Neuronal stem cell (in vitro differentiated cells): ENCODE measurements around the gene UBQLN1.

ENCODE experiments used
- DNase-seq: peaks from one replicate; pipeline ENCODE4 v3.0.0-alpha.2; 2013; ENCODE audit warnings: low spot score
- H2AFZ ChIP-seq: one replicate; pipeline ENCODE4 v1.6.1; 2013; ENCODE audit warnings: mild to moderate bottlenecking, low read length, inconsistent platforms
- H2AK5ac ChIP-seq: 2 replicates; pipeline ENCODE4 v1.6.1; 2013; ENCODE audit warnings: low read depth, mild to moderate bottlenecking, inconsistent platforms, low read length, moderate library complexity, mixed read lengths
- H2BK120ac ChIP-seq: 2 replicates; pipeline ENCODE4 v1.6.1; 2013; ENCODE audit warnings: low read depth, mild to moderate bottlenecking, inconsistent platforms, low read length, moderate library complexity, mixed read lengths
- H2BK12ac ChIP-seq: one replicate; pipeline ENCODE4 v1.6.1; 2013; ENCODE audit warnings: low read length, inconsistent platforms
- H2BK15ac ChIP-seq: 2 replicates; pipeline ENCODE4 v1.6.1; 2013; ENCODE audit warnings: mild to moderate bottlenecking, low read length, inconsistent platforms, mixed read lengths
- H2BK5ac ChIP-seq: one replicate; pipeline ENCODE4 v1.6.1; 2013; ENCODE audit warnings: inconsistent platforms, mild to moderate bottlenecking, low read length, moderate library complexity
- H3K14ac ChIP-seq: one replicate; pipeline ENCODE4 v1.6.1; 2013; ENCODE audit warnings: low read length, inconsistent platforms
- H3K18ac ChIP-seq: 2 replicates; pipeline ENCODE4 v1.6.1; 2013; ENCODE audit warnings: low read length, inconsistent platforms
- H3K23ac ChIP-seq: 2 replicates; pipeline ENCODE4 v1.6.1; 2013; ENCODE audit warnings: low read depth, mild to moderate bottlenecking, mixed read lengths, low read length, inconsistent platforms; ENCODE audit not compliant: poor library complexity
- H3K27ac ChIP-seq: replicated peaks from 3 replicates; pipeline ENCODE4 v1.5.1; 2013; ENCODE audit warnings: low read length, inconsistent platforms
- H3K27me3 ChIP-seq, 3 experiments: 2 replicates each; pipeline ENCODE4 v1.6.1; 2013; ENCODE audit warnings: low read length in 3 of 3, mild to moderate bottlenecking in 2 of 3, inconsistent platforms in 1 of 3, low read depth in 1 of 3, mixed read lengths in 1 of 3, moderate library complexity in 1 of 3; ENCODE audit not compliant: control insufficient read depth in 3 of 3, insufficient read depth in 3 of 3
- H3K36me3 ChIP-seq, 2 donors: replicated peaks in 1 of 2; 2 replicates each; pipeline ENCODE4 v1.6.1; 2013; ENCODE audit warnings: low read length in 2 of 2; ENCODE audit not compliant: control insufficient read depth in 2 of 2, insufficient read depth in 2 of 2
- H3K4ac ChIP-seq: 2 replicates; pipeline ENCODE4 v1.6.1; 2013; ENCODE audit warnings: inconsistent platforms, mild to moderate bottlenecking, low read length, moderate library complexity
- H3K4me1 ChIP-seq, 2 donors: 1 replicate in 1 of 2; 2 replicates in 1 of 2; pipeline ENCODE4 v1.6.1; 2013; ENCODE audit warnings: low read length in 2 of 2, low read depth in 1 of 2; ENCODE audit not compliant: control insufficient read depth in 2 of 2, insufficient read depth in 1 of 2
- H3K4me2 ChIP-seq: one replicate; pipeline ENCODE4 v1.6.1; 2013; ENCODE audit warnings: mild to moderate bottlenecking, low read length, inconsistent platforms; ENCODE audit not compliant: insufficient read depth, poor library complexity, severe bottlenecking
- H3K4me3 ChIP-seq, 2 donors: 2 replicates each; pipeline ENCODE4 v1.5.1; 2013; ENCODE audit warnings: low read length in 2 of 2, mild to moderate bottlenecking in 2 of 2, inconsistent platforms in 1 of 2, moderate library complexity in 1 of 2
- H3K79me1 ChIP-seq: one replicate; pipeline ENCODE4 v1.6.1; 2013; ENCODE audit warnings: low read depth, mild to moderate bottlenecking, inconsistent platforms, low read length, moderate library complexity
- H3K9ac ChIP-seq: one replicate; pipeline ENCODE4 v1.6.1; 2013; ENCODE audit warnings: mild to moderate bottlenecking, low read depth, low read length, inconsistent platforms; ENCODE audit not compliant: poor library complexity
- H3K9me3 ChIP-seq, 2 donors: replicated peaks in 1 of 2; 2 replicates each; pipeline versions ENCODE3 to v1.6.1; 2013; ENCODE audit warnings: low read length in 2 of 2, mild to moderate bottlenecking in 2 of 2, inconsistent platforms in 1 of 2, low read depth in 1 of 2, mixed read lengths in 1 of 2, moderate library complexity in 1 of 2; ENCODE audit not compliant: control insufficient read depth in 2 of 2, insufficient read depth in 1 of 2
- H4K8ac ChIP-seq: one replicate; pipeline ENCODE4 v1.6.1; 2013; ENCODE audit warnings: low read depth, mild to moderate bottlenecking, inconsistent platforms, low read length, moderate library complexity
- H4K91ac ChIP-seq: one replicate; pipeline ENCODE4 v1.6.1; 2013; ENCODE audit warnings: low read length, low read depth, mild to moderate bottlenecking, inconsistent platforms; ENCODE audit not compliant: poor library complexity
- WGBS, 2 donors: extraction: QIAGEN DNeasy Blood & Tissue Kit; methylation state at CpG; one replicate each; pipeline ENCODE4 v1.1.7; 2013; ENCODE audit warnings: missing lambda C conversion rate in 2 of 2, mixed read lengths in 1 of 2; ENCODE audit not compliant: insufficient read length in 2 of 2, insufficient replicate concordance in 1 of 2; ENCODE audit errors: extremely low coverage in 2 of 2; 5-methylcytosine and 5-hydroxymethylcytosine counted together

Gene UBQLN1

DNA sequence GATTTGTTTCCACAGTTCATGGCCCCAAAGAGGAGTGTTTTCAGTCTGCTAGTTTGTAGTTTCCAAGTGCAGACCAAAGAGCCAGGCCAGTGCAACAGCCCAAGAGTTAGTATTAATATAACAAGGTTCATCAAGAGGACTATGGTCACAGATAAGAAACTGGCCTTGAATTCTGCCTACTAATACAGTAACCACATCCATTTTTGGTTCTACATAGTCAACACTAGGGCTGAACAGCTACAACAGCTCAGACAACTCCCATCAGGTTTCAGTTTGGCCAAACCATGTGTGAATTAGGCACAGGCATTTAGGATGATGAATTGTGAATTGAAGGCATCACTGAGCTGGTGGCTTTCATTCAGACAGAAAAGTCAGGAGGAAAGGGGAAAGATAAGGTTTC, 13.8 kb upstream of the UBQLN1 start:
- no peak overlapping the region for H2AFZ ChIP-seq

GRCh38 chr9:83715794-83716193, 8.0 kb upstream of the UBQLN1 start:
- Histone ChIP-seq H3K4ac (no peak overlapping the region), H3K4me1 (no peaks in the 10 kb centered on the region), H4K8ac (no peak overlapping the region), H2BK5ac (no peak overlapping the region), H3K9me3 (peaks cover 0 to 4% of the 10 kb centered on the region in 2 donors), H3K9ac (no peak overlapping the region), H4K91ac (no peak overlapping the region), H2BK12ac (no peak overlapping the region), H3K27me3 (no peaks in the 10 kb centered on the region), H3K79me1 (no peaks in the 10 kb centered on the region), H3K23ac (no peak overlapping the region), H3K27ac (no peak overlapping the region), H3K18ac (no peak overlapping the region), H3K4me2 (no peak overlapping the region), H2BK15ac (no peak overlapping the region), H3K14ac (no peak overlapping the region), H3K4me3 (no peak overlapping the region), H2AK5ac (no peak overlapping the region), H2BK120ac (no peak overlapping the region), H3K36me3 (no peaks in the 10 kb centered on the region), H2AFZ (no peak overlapping the region)
- no peak for DNase-seq

More for the DNA sequence above, 13.8 kb upstream of the UBQLN1 start:
- H3K4me1 ChIP-seq = no peaks in the 10 kb centered on the region
- H3K14ac ChIP-seq = no peak overlapping the region
- peaks cover 0 to 6% (median 0%) of the 10 kb centered on the region in 3 experiments for H3K27me3 ChIP-seq
- DNase-seq = no peak
- no peak overlapping the region for H3K18ac ChIP-seq
- no peaks in the 10 kb centered on the region for H3K36me3 ChIP-seq
- H2BK12ac ChIP-seq = no peak overlapping the region
- H3K9ac ChIP-seq = no peak overlapping the region
- no peak overlapping the region for H3K4me2 ChIP-seq
- H2BK15ac ChIP-seq = no peak overlapping the region
- H3K23ac ChIP-seq = no peak overlapping the region
- no peak overlapping the region for H2BK5ac ChIP-seq
- no peak overlapping the region for H2BK120ac ChIP-seq
- no peak overlapping the region for H4K91ac ChIP-seq
- no peak overlapping the region for H3K27ac ChIP-seq
- H3K9me3 ChIP-seq = peaks cover 0 to 2% of the 10 kb centered on the region in 2 donors
- no peak overlapping the region for H3K4ac ChIP-seq
- H4K8ac ChIP-seq = no peak overlapping the region
- no peak overlapping the region for H3K4me3 ChIP-seq
- no peak overlapping the region for H2AK5ac ChIP-seq
- H3K79me1 ChIP-seq = no peaks in the 10 kb centered on the region

DNA sequence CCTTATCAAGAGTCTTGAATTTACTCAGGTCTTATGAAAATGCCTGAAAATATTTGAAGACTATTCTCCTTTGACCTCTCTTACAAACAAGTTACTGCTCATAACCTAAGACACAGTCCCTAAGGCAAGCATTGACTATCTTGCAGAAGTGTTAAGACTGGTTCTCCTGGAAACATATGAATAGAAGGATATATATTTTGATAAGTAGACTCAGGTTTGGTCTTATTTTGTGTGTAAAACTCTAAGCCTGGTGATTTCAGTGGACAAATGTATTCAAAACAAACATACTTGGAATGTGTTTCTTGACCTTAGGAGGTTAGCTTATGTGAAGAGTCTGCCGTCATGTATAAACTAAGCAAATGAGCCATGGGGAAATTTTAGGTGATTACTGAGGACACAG, 7.5 kb upstream of the UBQLN1 start:
- H3K18ac ChIP-seq = no peak overlapping the region
- H3K23ac ChIP-seq = no peak overlapping the region
- H2BK15ac ChIP-seq = no peak overlapping the region
- no peak overlapping the region for H2BK5ac ChIP-seq
- H3K27me3 ChIP-seq = no peaks in the 10 kb centered on the region
- no peaks in the 10 kb centered on the region for H3K36me3 ChIP-seq
- no peak overlapping the region for H3K9ac ChIP-seq
- H4K91ac ChIP-seq = no peak overlapping the region
- DNase-seq = no peak
- no peak overlapping the region for H2AFZ ChIP-seq
- peaks cover 0 to 4% of the 10 kb centered on the region in 2 donors for H3K9me3 ChIP-seq
- H3K4ac ChIP-seq = no peak overlapping the region
- H3K4me2 ChIP-seq = no peak overlapping the region
- no peak overlapping the region for H4K8ac ChIP-seq
- no peak overlapping the region for H3K14ac ChIP-seq
- H2BK120ac ChIP-seq = no peak overlapping the region
- H3K27ac ChIP-seq = no peak overlapping the region
- WGBS, 2 donors = no CpG with 5 or more reads among the region's 1 CpG
- no peak overlapping the region for H2BK12ac ChIP-seq
- no peak overlapping the region for H3K4me3 ChIP-seq
- H2AK5ac ChIP-seq = no peak overlapping the region
- H3K79me1 ChIP-seq = no peaks in the 10 kb centered on the region
- H3K4me1 ChIP-seq = no peaks in the 10 kb centered on the region

DNA sequence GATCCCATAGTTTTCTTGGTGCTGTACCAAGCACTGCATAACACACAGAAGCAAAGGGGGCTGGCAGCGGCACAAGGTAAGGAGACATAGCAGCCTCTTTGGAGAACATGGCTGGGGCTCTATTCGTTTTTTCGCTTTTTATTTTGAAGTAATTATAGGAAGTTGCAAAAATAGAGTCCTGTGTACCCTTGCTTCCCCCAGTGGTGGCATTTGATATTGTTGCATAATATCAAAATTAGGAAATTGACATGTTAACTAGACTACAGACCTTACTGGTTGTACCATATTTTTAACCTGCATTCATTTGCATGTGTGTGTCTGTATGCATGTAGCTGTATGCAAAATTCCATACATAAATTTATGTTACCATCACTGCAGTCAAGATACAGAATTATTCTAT, 6.6 kb upstream of the UBQLN1 start:
- Histone ChIP-seq H4K91ac (no peak overlapping the region), H3K4me1 (no peaks in the 10 kb centered on the region), H3K36me3 (no peaks in the 10 kb centered on the region), H3K4me3 (no peak overlapping the region), H3K4me2 (no peak overlapping the region), H2BK15ac (no peak overlapping the region), H4K8ac (no peak overlapping the region), H3K27me3 (no peaks in the 10 kb centered on the region), H2BK120ac (no peak overlapping the region), H3K9ac (no peak overlapping the region), H2BK5ac (no peak overlapping the region), H3K4ac (no peak overlapping the region), H3K79me1 (no peaks in the 10 kb centered on the region), H2BK12ac (no peak overlapping the region), H3K9me3 (peaks cover 0 to 4% of the 10 kb centered on the region in 2 donors), H3K18ac (no peak overlapping the region), H3K27ac (no peak overlapping the region), H3K14ac (no peak overlapping the region), H3K23ac (no peak overlapping the region), H2AFZ (no peak overlapping the region), H2AK5ac (no peak overlapping the region)
- WGBS, 2 donors = no CpG with 5 or more reads among the region's 3 CpGs
- DNase-seq = no peak
